Stimulated activated naive B cell treated with anti-CD40 and anti-IgM and Interleukin-4, amounts not matched to agents 10 μg/mL and 1 μg/mL and 100 μg/mL, for 72 hours (primary cell): ENCODE data around the gene SLC26A8.
"Not testable (repeated sequence)": the region's sequence is repeated elsewhere in the genome, so short reads cannot be mapped to it uniquely, and the experiment has no call there.

Experiments
- ATAC-seq, 2 donors: fragments of 150-1000 bp; cut with Tn5 transposase; replicated peaks; 2 replicates each; pipeline ENCODE4 v1.10.0; 2021; ENCODE audit warnings: moderate library complexity in 1 of 2
- DNase-seq: peaks from one replicate; pipeline ENCODE4 v3.0.0; 2021
- H3K27ac Mint-ChIP-seq: one replicate; pipeline ENCODE4 v1.8.0; 2022; ENCODE audit warnings: mild to moderate bottlenecking, mixed read lengths
- H3K27me3 Mint-ChIP-seq, 2 donors: one replicate each; pipeline ENCODE4 v1.8.0; 2022; ENCODE audit warnings: mixed read lengths in 2 of 2
- H3K36me3 Mint-ChIP-seq, 2 donors: one replicate each; pipeline ENCODE4 v1.8.0; 2022; ENCODE audit warnings: mixed read lengths in 2 of 2, mild to moderate bottlenecking in 1 of 2
- H3K4me1 Mint-ChIP-seq, 2 donors: one replicate each; pipeline ENCODE4 v1.8.0; 2022; ENCODE audit warnings: mixed read lengths in 2 of 2, mild to moderate bottlenecking in 1 of 2
- H3K4me3 Mint-ChIP-seq, 2 donors: one replicate each; pipeline ENCODE4 v1.8.0; 2022; ENCODE audit warnings: mild to moderate bottlenecking in 2 of 2, mixed read lengths in 2 of 2, moderate library complexity in 1 of 2
- H3K9me3 Mint-ChIP-seq, 2 donors: one replicate each; pipeline ENCODE4 v1.8.0; 2022; ENCODE audit warnings: mixed read lengths in 2 of 2, mild to moderate bottlenecking in 1 of 2

SLC26A8 gene

GRCh38 chr6:35936681-35937359 is 87.6 kb downstream of the SLC26A8 start:
- Mint-ChIP-seq H3K27ac (no peak overlapping the region), H3K4me1 (no peaks in the 10 kb centered on the region), H3K27me3 (peaks cover 7 to 11% of the 10 kb centered on the region in 2 donors), H3K36me3 (peaks cover 8 to 15% of the 10 kb centered on the region in 2 donors), H3K9me3 (peaks cover 12% of the 10 kb centered on the region in 2 donors), H3K4me3 (no peak overlapping the region)
- no peak for DNase-seq
- ATAC-seq: no peak

GRCh38 chr6:35935469-35935868 is 89.0 kb downstream of the SLC26A8 start:
- DNase-seq (no peak), ATAC-seq (no peak)
- H3K36me3 Mint-ChIP-seq: peaks cover 8 to 11% of the 10 kb centered on the region in 2 donors
- peaks cover 7 to 11% of the 10 kb centered on the region in 2 donors for H3K27me3 Mint-ChIP-seq
- H3K27ac Mint-ChIP-seq: no peak overlapping the region
- no peaks in the 10 kb centered on the region for H3K4me1 Mint-ChIP-seq
- peaks cover 7 to 8% of the 10 kb centered on the region in 2 donors for H3K9me3 Mint-ChIP-seq
- H3K4me3 Mint-ChIP-seq: no peak overlapping the region

GRCh38 chr6:35933844-35934243 is 90.6 kb downstream of the SLC26A8 start:
- Mint-ChIP-seq H3K27me3 (peaks cover 7 to 11% of the 10 kb centered on the region in 2 donors), H3K9me3 (peaks cover 0 to 3% of the 10 kb centered on the region in 2 donors), H3K4me1 (no peaks in the 10 kb centered on the region), H3K36me3 (peaks cover 2 to 4% of the 10 kb centered on the region in 2 donors), H3K27ac (no peak overlapping the region), H3K4me3 (no peak overlapping the region)
- ATAC-seq (no peak), DNase-seq (no peak)

GRCh38 chr6:35931873-35932272 is 92.6 kb downstream of the SLC26A8 start:
- DNase-seq, ATAC-seq, H3K9me3 Mint-ChIP-seq, H3K27ac Mint-ChIP-seq, H3K4me1 Mint-ChIP-seq, H3K4me3 Mint-ChIP-seq, H3K36me3 Mint-ChIP-seq: not testable (repeated sequence)
- H3K27me3 Mint-ChIP-seq: peaks cover 7 to 11% of the 10 kb centered on the region in 2 donors

- no peaks in the 10 kb centered on the region for H3K9me3 Mint-ChIP-seq
- no peak overlapping the region for H3K4me3 Mint-ChIP-seq
Measured at GRCh38 chr6:35931120-35931561, 93.3 kb downstream of the SLC26A8 start.

GRCh38 chr6:35929601-35930000 is 94.8 kb downstream of the SLC26A8 start:
- DNase-seq (no peak), ATAC-seq (no peak)
- H3K4me3 Mint-ChIP-seq: no peak overlapping the region

More at GRCh38 chr6:35931120-35931561, 93.3 kb downstream of the SLC26A8 start:
- DNase-seq (no peak), ATAC-seq (no peak)
- H3K27me3 Mint-ChIP-seq: peaks cover 7 to 8% of the 10 kb centered on the region in 2 donors
- H3K36me3 Mint-ChIP-seq: peaks cover 0 to 2% of the 10 kb centered on the region in 2 donors
- no peak overlapping the region for H3K27ac Mint-ChIP-seq
- no peaks in the 10 kb centered on the region for H3K4me1 Mint-ChIP-seq

GRCh38 chr6:35926509-35927215 is 97.8 kb downstream of the SLC26A8 start:
- no peak for ATAC-seq
- Mint-ChIP-seq H3K4me1 (peaks cover 8 to 10% of the 10 kb centered on the region in 2 donors), H3K36me3 (peaks cover 2 to 8% of the 10 kb centered on the region in 2 donors), H3K27me3 (no peaks in the 10 kb centered on the region), H3K27ac (no peak overlapping the region), H3K4me3 (no peak overlapping the region), H3K9me3 (no peaks in the 10 kb centered on the region)
- no peak for DNase-seq

More at GRCh38 chr6:35929601-35930000, 94.8 kb downstream of the SLC26A8 start:
- H3K9me3 Mint-ChIP-seq: no peaks in the 10 kb centered on the region
- no peak overlapping the region for H3K27ac Mint-ChIP-seq
- no peaks in the 10 kb centered on the region for H3K27me3 Mint-ChIP-seq
- no peaks in the 10 kb centered on the region for H3K4me1 Mint-ChIP-seq
- H3K36me3 Mint-ChIP-seq: peaks cover 2 to 6% of the 10 kb centered on the region in 2 donors

- Mint-ChIP-seq H3K4me3 (no peak overlapping the region), H3K27ac (no peak overlapping the region), H3K36me3 (peaks cover 2 to 8% of the 10 kb centered on the region in 2 donors), H3K27me3 (no peaks in the 10 kb centered on the region), H3K9me3 (no peaks in the 10 kb centered on the region), H3K4me1 (peaks cover 10 to 16% of the 10 kb centered on the region in 2 donors)
- ATAC-seq: no peak
- no peak for DNase-seq
Measured at GRCh38 chr6:35925961-35926360, 98.5 kb downstream of the SLC26A8 start.

- DNase-seq: no peak
- ATAC-seq: no peak
- Mint-ChIP-seq H3K27ac (no peak overlapping the region), H3K36me3 (peaks cover 5 to 17% of the 10 kb centered on the region in 2 donors), H3K4me3 (no peak overlapping the region), H3K4me1 (peaks cover 16 to 26% of the 10 kb centered on the region in 2 donors), H3K27me3 (no peaks in the 10 kb centered on the region), H3K9me3 (no peaks in the 10 kb centered on the region)
Measured at GRCh38 chr6:35924146-35924545, 100.3 kb downstream of the SLC26A8 start.

- peaks cover 7 to 23% of the 10 kb centered on the region in 2 donors for H3K36me3 Mint-ChIP-seq
- peak overlapping the region in 1 of 2 donors; percentile 95 for H3K4me3 Mint-ChIP-seq
- peaks cover 23 to 44% of the 10 kb centered on the region in 2 donors for H3K4me1 Mint-ChIP-seq
- no peaks in the 10 kb centered on the region for H3K27me3 Mint-ChIP-seq
- ATAC-seq (no peak), DNase-seq (no peak)
- no peak overlapping the region for H3K27ac Mint-ChIP-seq
- no peaks in the 10 kb centered on the region for H3K9me3 Mint-ChIP-seq
Measured at GRCh38 chr6:35922139-35922554, 102.3 kb downstream of the SLC26A8 start.

- DNase-seq: peak; percentile 83
- H3K4me3 Mint-ChIP-seq: peak within 1 kb of the TSS; percentile 95 to 98
- H3K4me1 Mint-ChIP-seq: peaks cover 23 to 47% of the 10 kb centered on the region in 2 donors
- peaks cover 10 to 29% of the 10 kb centered on the region in 2 donors for H3K36me3 Mint-ChIP-seq
- no peaks in the 10 kb centered on the region for H3K9me3 Mint-ChIP-seq
- peak within 1 kb of the TSS; percentile 96 for H3K27ac Mint-ChIP-seq
- H3K27me3 Mint-ChIP-seq: no peaks in the 10 kb centered on the region
- peak; percentile 89 to 92 for ATAC-seq
Measured at GRCh38 chr6:35920793-35921732, 103.4 kb downstream of the SLC26A8 start, which contains the start of gene SRPK1. TSS of gene SRPK1 (minus strand) at chr6:35921098. CDS start at chr6:35921056, 42 bp downstream.

- Mint-ChIP-seq H3K27ac (peak overlapping the region; percentile 94), H3K4me3 (peak overlapping the region; percentile 94 to 98), H3K9me3 (no peaks in the 10 kb centered on the region), H3K27me3 (no peaks in the 10 kb centered on the region), H3K4me1 (peaks cover 23 to 47% of the 10 kb centered on the region in 2 donors), H3K36me3 (peaks cover 10 to 26% of the 10 kb centered on the region in 2 donors)
- DNase-seq: peak; percentile 19
- peak; percentile 48 to 58 for ATAC-seq
Measured at GRCh38 chr6:35919827-35920751, 104.4 kb downstream of the SLC26A8 start.
